Measurements from ENCODE around the gene CD2. TPM values are rescaled to one million over a fixed set of nuclear protein-coding genes. Genes with fewer than 3 reads are reported as not detected.
A peak's percentile ranks its signal among the peaks of the same experiment; 100 is the strongest.

CD2 gene
- total and polyA plus RNA-seq, 7 donors, result 0.21 to 0.62 (median 0.42) TPM

DNA sequence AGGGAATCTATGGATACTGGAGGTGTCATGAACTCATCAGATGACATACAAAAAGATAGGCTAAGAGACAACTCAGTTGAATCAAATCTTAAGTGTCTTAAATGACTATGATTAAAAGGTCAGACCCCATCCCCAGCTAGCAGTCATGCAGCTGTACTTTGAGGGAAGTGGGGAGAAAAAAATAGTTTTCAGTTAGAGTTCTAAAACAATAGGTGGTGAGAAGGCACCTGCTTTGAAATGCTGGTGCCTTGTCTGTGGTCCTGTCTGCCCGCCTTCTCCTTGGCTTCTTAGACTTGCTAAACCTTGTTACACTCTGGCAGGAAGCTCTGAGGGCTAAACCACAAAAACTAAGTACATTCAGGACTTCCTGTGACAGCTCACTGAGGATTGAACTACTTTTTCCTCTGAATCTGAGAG lies 15.3 kb downstream of the CD2 start:
- WGBS, 3 donors, result 72 to 75% (median 74%) methylated on average over 1 of the region's 1 CpG
- no peak overlapping the region for H3K27ac ChIP-seq
- no peak for ATAC-seq

DNA sequence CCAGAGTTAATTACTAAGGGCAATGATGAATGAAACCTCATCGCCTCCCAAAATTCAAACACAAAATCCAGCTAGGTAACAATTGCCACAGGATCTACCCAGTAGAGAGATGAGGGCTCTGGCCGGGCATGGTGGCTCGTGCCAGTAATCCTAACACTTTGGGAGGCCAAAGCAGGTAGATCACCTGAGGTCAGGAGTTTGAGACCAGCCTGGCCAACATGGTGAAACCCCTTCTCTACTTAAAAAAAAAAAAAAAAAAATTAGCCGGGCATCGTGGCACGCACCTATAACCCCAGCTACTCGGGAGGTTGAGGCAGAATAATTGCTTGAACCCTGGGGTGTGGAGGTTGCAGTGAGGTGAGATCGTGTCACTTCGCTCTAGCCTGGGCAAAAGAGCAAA lies 15.8 kb downstream of the CD2 start:
- Histone ChIP-seq H3K4me1 (no peaks in the 10 kb centered on the region), H3K27me3 (ENCODE audit: insufficient read depth in 3 of 3, low read length in 2 of 3) (no peaks in the 10 kb centered on the region), H3K4me3 (no peak overlapping the region), H3K27ac (no peak overlapping the region), H3K36me3 (ENCODE audit: insufficient read depth in 1 of 2, low read depth in 1 of 2) (no peaks in the 10 kb centered on the region), H3K9me3 (no peaks in the 10 kb centered on the region)
- intact Hi-C loops (cut with DNase I), result no loop called here
- 90 to 93% (median 90%) methylated on average over 9 of the region's 9 CpGs for WGBS, 3 donors
- TF ChIP-seq, protein P1, sequence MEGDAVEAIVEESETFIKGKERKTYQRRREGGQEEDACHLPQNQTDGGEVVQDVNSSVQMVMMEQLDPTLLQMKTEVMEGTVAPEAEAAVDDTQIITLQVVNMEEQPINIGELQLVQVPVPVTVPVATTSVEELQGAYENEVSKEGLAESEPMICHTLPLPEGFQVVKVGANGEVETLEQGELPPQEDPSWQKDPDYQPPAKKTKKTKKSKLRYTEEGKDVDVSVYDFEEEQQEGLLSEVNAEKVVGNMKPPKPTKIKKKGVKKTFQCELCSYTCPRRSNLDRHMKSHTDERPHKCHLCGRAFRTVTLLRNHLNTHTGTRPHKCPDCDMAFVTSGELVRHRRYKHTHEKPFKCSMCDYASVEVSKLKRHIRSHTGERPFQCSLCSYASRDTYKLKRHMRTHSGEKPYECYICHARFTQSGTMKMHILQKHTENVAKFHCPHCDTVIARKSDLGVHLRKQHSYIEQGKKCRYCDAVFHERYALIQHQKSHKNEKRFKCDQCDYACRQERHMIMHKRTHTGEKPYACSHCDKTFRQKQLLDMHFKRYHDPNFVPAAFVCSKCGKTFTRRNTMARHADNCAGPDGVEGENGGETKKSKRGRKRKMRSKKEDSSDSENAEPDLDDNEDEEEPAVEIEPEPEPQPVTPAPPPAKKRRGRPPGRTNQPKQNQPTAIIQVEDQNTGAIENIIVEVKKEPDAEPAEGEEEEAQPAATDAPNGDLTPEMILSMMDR (IDR thresholded peaks at IDR 0.05), result no peak
- ATAC-seq (no peak), DNase-seq (no peak)

More for the DNA sequence above, 15.3 kb downstream of the CD2 start:
- Histone ChIP-seq H3K9me3 (no peaks in the 10 kb centered on the region), H3K36me3 (ENCODE audit: insufficient read depth in 1 of 2, low read depth in 1 of 2) (no peaks in the 10 kb centered on the region), H3K4me3 (no peak overlapping the region), H3K4me1 (no peaks in the 10 kb centered on the region), H3K27me3 (ENCODE audit: insufficient read depth in 3 of 3, low read length in 2 of 3) (no peaks in the 10 kb centered on the region)
- DNase-seq, result no peak
- intact Hi-C loops (cut with DNase I), result no loop called here
- TF ChIP-seq, protein P1 (IDR thresholded peaks at IDR 0.05), result no peak

DNA sequence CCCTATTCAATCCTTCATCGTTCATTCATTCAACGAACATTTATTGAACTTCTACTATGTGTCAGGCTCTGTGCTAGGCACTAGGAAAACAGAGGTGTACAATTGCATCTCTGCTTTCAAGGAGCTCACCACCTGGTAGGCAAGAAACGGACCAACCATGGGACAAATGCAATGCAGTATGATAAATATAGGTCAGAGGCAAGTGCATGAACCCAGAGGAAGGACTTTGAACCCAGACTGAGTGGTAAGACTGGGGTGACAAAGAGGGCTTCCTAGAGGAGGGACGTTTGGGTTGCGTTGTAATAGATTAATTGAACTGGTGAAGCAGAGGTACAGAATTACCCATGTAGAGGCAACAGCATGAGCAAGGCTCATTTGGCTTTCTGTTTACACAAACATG lies 16.4 kb downstream of the CD2 start:
- intact Hi-C loops (cut with DNase I), result no loop called here
- TF ChIP-seq, protein P1 (IDR thresholded peaks at IDR 0.05), result no peak
- Histone ChIP-seq H3K27me3 (ENCODE audit: insufficient read depth in 3 of 3, low read length in 2 of 3) (no peaks in the 10 kb centered on the region), H3K27ac (no peak overlapping the region), H3K36me3 (ENCODE audit: insufficient read depth in 1 of 2, low read depth in 1 of 2) (no peaks in the 10 kb centered on the region), H3K9me3 (no peaks in the 10 kb centered on the region), H3K4me3 (no peak overlapping the region), H3K4me1 (no peaks in the 10 kb centered on the region)
- no peak for DNase-seq
- WGBS, 3 donors, result 78 to 84% (median 82%) methylated on average over 5 of the region's 5 CpGs
- no peak for ATAC-seq

DNA sequence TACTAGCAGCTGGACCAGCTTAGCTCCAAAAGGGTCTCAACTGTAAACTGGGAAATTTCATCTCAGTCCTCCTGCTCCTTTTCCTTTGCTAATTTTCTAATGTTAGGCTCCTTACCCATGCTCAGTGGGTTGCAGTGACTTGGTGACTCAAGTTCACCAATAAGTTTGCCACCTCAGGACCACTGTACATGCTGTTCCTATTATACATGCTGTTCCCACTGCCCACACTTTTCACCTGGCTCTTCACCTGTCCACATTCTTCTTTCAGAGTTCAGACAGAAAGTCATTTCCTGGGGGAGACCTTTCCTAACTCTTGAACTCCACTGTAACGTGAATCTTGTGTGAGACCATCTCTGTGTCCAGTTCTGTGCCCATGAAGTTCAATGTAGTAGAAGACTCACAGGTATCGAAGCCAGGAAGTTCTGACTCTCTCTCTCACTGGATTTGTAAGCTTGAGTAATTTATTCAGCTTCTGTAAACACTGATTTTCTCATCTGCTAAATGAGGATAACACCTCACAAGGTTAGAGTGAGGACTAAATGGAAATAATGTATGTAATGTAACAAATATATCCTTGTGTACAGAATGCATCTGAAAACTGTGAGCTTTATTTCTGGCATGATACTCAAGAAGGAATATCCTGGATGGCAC lies 17.9 kb downstream of the CD2 start:
- Histone ChIP-seq H3K4me1 (no peaks in the 10 kb centered on the region), H3K9me3 (no peaks in the 10 kb centered on the region), H3K36me3 (ENCODE audit: insufficient read depth in 1 of 2, low read depth in 1 of 2) (no peaks in the 10 kb centered on the region), H3K27me3 (ENCODE audit: insufficient read depth in 3 of 3, low read length in 2 of 3) (no peaks in the 10 kb centered on the region), H3K27ac (no peak overlapping the region), H3K4me3 (no peak overlapping the region)
- intact Hi-C loops (cut with DNase I), result no loop called here
- 81 to 86% (median 86%) methylated on average over 2 of the region's 2 CpGs for WGBS, 3 donors
- DNase-seq, result no peak
- TF ChIP-seq, protein P1 (IDR thresholded peaks at IDR 0.05), result no peak
- no peak for ATAC-seq

DNA sequence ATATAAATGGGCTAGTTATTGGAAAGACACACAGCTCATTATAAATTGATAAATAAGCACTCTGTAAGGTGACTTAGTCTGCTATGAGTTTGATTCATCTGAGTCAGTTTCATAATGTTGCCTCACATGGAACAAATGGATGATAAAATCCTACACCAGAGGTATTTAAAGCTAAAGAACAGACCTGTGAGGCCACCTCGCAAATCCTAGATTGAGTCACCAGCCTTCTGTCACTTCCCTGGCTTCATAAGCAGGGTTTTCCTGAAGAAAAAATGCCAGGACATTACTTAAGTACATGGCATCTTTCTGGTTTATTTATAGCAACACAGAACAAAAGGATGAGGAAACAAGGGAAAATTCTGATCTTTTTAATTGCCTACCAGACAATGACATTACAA lies 18.4 kb downstream of the CD2 start:
- no peaks in the 10 kb centered on the region for H3K27me3 ChIP-seq (ENCODE audit: insufficient read depth in 3 of 3, low read length in 2 of 3)
- TF ChIP-seq, protein P1 (IDR thresholded peaks at IDR 0.05), result no peak
- intact Hi-C loops (cut with DNase I), result no loop called here
- ATAC-seq (peak in 1 of 4 donors; percentile 13), DNase-seq (no peak)
- H3K4me1 ChIP-seq, result no peaks in the 10 kb centered on the region
- no peaks in the 10 kb centered on the region for H3K36me3 ChIP-seq (ENCODE audit: insufficient read depth in 1 of 2, low read depth in 1 of 2)
- H3K9me3 ChIP-seq, result no peaks in the 10 kb centered on the region
- H3K4me3 ChIP-seq, result no peak overlapping the region
- H3K27ac ChIP-seq, result no peak overlapping the region
- WGBS, 3 donors, result 14 to 39% (median 31%) methylated on average over 1 of the region's 1 CpG
